ENCODE measurements around the gene IL27RA.

IL27RA gene

GRCh38 chr19:14000691-14001375, 30.7 kb upstream of the IL27RA start:
- Histone ChIP-seq H3K23ac (ENCODE audit: low read depth, low read length, poor library complexity) (no peak overlapping the region), H3K14ac (ENCODE audit: low read length) (no peak overlapping the region), H2BK120ac (ENCODE audit: low read depth, low read length) (no peak overlapping the region)

GRCh38 chr19:14002571-14003250, 28.9 kb upstream of the IL27RA start:
- no peak overlapping the region for H3K18ac ChIP-seq (ENCODE audit: low read length)
- peaks cover 9 to 12% of the 10 kb centered on the region in 2 donors for H3K9me3 ChIP-seq (replicated peaks in 1 of 2; ENCODE audit: control insufficient read depth in 2 of 2, insufficient read depth in 1 of 2, low read depth in 1 of 2, low read length in 2 of 2)
- H4K8ac ChIP-seq (ENCODE audit: low read depth, low read length), result no peak overlapping the region
- H2AFZ ChIP-seq (ENCODE audit: low read length), result no peak overlapping the region
- H3K27ac ChIP-seq (replicated peaks; ENCODE audit: low read length), result no peak overlapping the region
- H2BK5ac ChIP-seq (ENCODE audit: low read length), result no peak overlapping the region
- no peak overlapping the region for H3K4me2 ChIP-seq (ENCODE audit: insufficient read depth, low read length, poor library complexity, severe bottlenecking)
- H2BK120ac ChIP-seq (ENCODE audit: low read depth, low read length), result no peak overlapping the region
- H3K27me3 ChIP-seq (ENCODE audit: control insufficient read depth in 3 of 3, insufficient read depth in 3 of 3, low read depth in 1 of 3, low read length in 3 of 3), result no peaks in the 10 kb centered on the region
- peak overlapping the region; percentile 13 for H3K23ac ChIP-seq (ENCODE audit: low read depth, low read length, poor library complexity)
- H3K9ac ChIP-seq (ENCODE audit: low read depth, low read length, poor library complexity), result no peak overlapping the region
- DNase-seq (ENCODE audit: low spot score), result no peak
- no peak overlapping the region for H3K4me3 ChIP-seq (ENCODE audit: low read length in 2 of 2)
- peaks cover 0 to 2% of the 10 kb centered on the region in 2 donors for H3K36me3 ChIP-seq (replicated peaks in 1 of 2; ENCODE audit: control insufficient read depth in 2 of 2, insufficient read depth in 2 of 2, low read length in 2 of 2)
- no peak overlapping the region for H2BK12ac ChIP-seq (ENCODE audit: low read length)
- WGBS, 2 donors (ENCODE audit: extremely low coverage in 2 of 2, insufficient read length in 2 of 2, insufficient replicate concordance in 1 of 2), result no CpG with 5 or more reads among the region's 13 CpGs
- no peak overlapping the region for H4K91ac ChIP-seq (ENCODE audit: low read depth, low read length, poor library complexity)
- H3K4ac ChIP-seq (ENCODE audit: low read length), result no peak overlapping the region
- H2BK15ac ChIP-seq (ENCODE audit: low read length), result no peak overlapping the region
- H2AK5ac ChIP-seq (ENCODE audit: low read depth, low read length), result no peak overlapping the region
- H3K4me1 ChIP-seq (ENCODE audit: control insufficient read depth in 2 of 2, insufficient read depth in 1 of 2, low read depth in 1 of 2, low read length in 2 of 2), result peaks cover 0 to 2% of the 10 kb centered on the region in 2 donors
- H3K14ac ChIP-seq (ENCODE audit: low read length), result no peak overlapping the region
- H3K79me1 ChIP-seq (ENCODE audit: low read depth, low read length), result peaks cover 6% of the 10 kb centered on the region

More at GRCh38 chr19:14000691-14001375, 30.7 kb upstream of the IL27RA start:
- no peak overlapping the region for H3K4me3 ChIP-seq (ENCODE audit: low read length in 2 of 2)
- no peak overlapping the region for H2BK12ac ChIP-seq (ENCODE audit: low read length)
- H2AFZ ChIP-seq (ENCODE audit: low read length), result no peak overlapping the region
- no peak overlapping the region for H3K4me2 ChIP-seq (ENCODE audit: insufficient read depth, low read length, poor library complexity, severe bottlenecking)
- H3K4me1 ChIP-seq (ENCODE audit: control insufficient read depth in 2 of 2, insufficient read depth in 1 of 2, low read depth in 1 of 2, low read length in 2 of 2), result peaks cover 0 to 2% of the 10 kb centered on the region in 2 donors
- no peaks in the 10 kb centered on the region for H3K27me3 ChIP-seq (ENCODE audit: control insufficient read depth in 3 of 3, insufficient read depth in 3 of 3, low read depth in 1 of 3, low read length in 3 of 3)
- H2BK15ac ChIP-seq (ENCODE audit: low read length), result no peak overlapping the region
- no peak overlapping the region for H3K27ac ChIP-seq (replicated peaks; ENCODE audit: low read length)
- no CpG with 5 or more reads among the region's 13 CpGs for WGBS, 2 donors (ENCODE audit: extremely low coverage in 2 of 2, insufficient read length in 2 of 2, insufficient replicate concordance in 1 of 2)
- peaks cover 7% of the 10 kb centered on the region for H3K79me1 ChIP-seq (ENCODE audit: low read depth, low read length)
- H3K9me3 ChIP-seq (replicated peaks in 1 of 2; ENCODE audit: control insufficient read depth in 2 of 2, insufficient read depth in 1 of 2, low read depth in 1 of 2, low read length in 2 of 2), result peaks cover 9 to 12% of the 10 kb centered on the region in 2 donors
- H3K4ac ChIP-seq (ENCODE audit: low read length), result no peak overlapping the region
- H4K91ac ChIP-seq (ENCODE audit: low read depth, low read length, poor library complexity), result no peak overlapping the region
- H3K9ac ChIP-seq (ENCODE audit: low read depth, low read length, poor library complexity), result no peak overlapping the region
- no peak overlapping the region for H2AK5ac ChIP-seq (ENCODE audit: low read depth, low read length)
- H3K36me3 ChIP-seq (replicated peaks in 1 of 2; ENCODE audit: control insufficient read depth in 2 of 2, insufficient read depth in 2 of 2, low read length in 2 of 2), result peaks cover 0 to 3% of the 10 kb centered on the region in 2 donors
- no peak overlapping the region for H4K8ac ChIP-seq (ENCODE audit: low read depth, low read length)
- H2BK5ac ChIP-seq (ENCODE audit: low read length), result no peak overlapping the region
- no peak for DNase-seq (ENCODE audit: low spot score)
- H3K18ac ChIP-seq (ENCODE audit: low read length), result no peak overlapping the region

- Histone ChIP-seq H3K23ac (ENCODE audit: low read depth, low read length, poor library complexity) (no peak overlapping the region), H2AK5ac (ENCODE audit: low read depth, low read length) (no peak overlapping the region), H3K9ac (ENCODE audit: low read depth, low read length, poor library complexity) (no peak overlapping the region), H2BK120ac (ENCODE audit: low read depth, low read length) (no peak overlapping the region), H3K9me3 (replicated peaks in 1 of 2; ENCODE audit: control insufficient read depth in 2 of 2, insufficient read depth in 1 of 2, low read depth in 1 of 2, low read length in 2 of 2) (peaks cover 9 to 11% of the 10 kb centered on the region in 2 donors), H3K18ac (ENCODE audit: low read length) (no peak overlapping the region), H3K4me1 (ENCODE audit: control insufficient read depth in 2 of 2, insufficient read depth in 1 of 2, low read depth in 1 of 2, low read length in 2 of 2) (peaks cover 0 to 2% of the 10 kb centered on the region in 2 donors), H2BK12ac (ENCODE audit: low read length) (no peak overlapping the region), H2BK5ac (ENCODE audit: low read length) (no peak overlapping the region), H3K4me3 (ENCODE audit: low read length in 2 of 2) (no peak overlapping the region), H3K79me1 (ENCODE audit: low read depth, low read length) (peaks cover 4% of the 10 kb centered on the region), H4K8ac (ENCODE audit: low read depth, low read length) (no peak overlapping the region), H3K14ac (ENCODE audit: low read length) (no peak overlapping the region), H3K4ac (ENCODE audit: low read length) (no peak overlapping the region), H3K27ac (replicated peaks; ENCODE audit: low read length) (no peak overlapping the region), H3K36me3 (replicated peaks in 1 of 2; ENCODE audit: control insufficient read depth in 2 of 2, insufficient read depth in 2 of 2, low read length in 2 of 2) (peaks cover 0 to 2% of the 10 kb centered on the region in 2 donors), H2AFZ (ENCODE audit: low read length) (no peak overlapping the region), H2BK15ac (ENCODE audit: low read length) (no peak overlapping the region), H3K4me2 (ENCODE audit: insufficient read depth, low read length, poor library complexity, severe bottlenecking) (no peak overlapping the region), H3K27me3 (ENCODE audit: control insufficient read depth in 3 of 3, insufficient read depth in 3 of 3, low read depth in 1 of 3, low read length in 3 of 3) (no peaks in the 10 kb centered on the region), H4K91ac (ENCODE audit: low read depth, low read length, poor library complexity) (no peak overlapping the region)
- no peak for DNase-seq (ENCODE audit: low spot score)
- WGBS, 2 donors (ENCODE audit: extremely low coverage in 2 of 2, insufficient read length in 2 of 2, insufficient replicate concordance in 1 of 2), result no CpG with 5 or more reads among the region's 10 CpGs
Measured at GRCh38 chr19:14003251-14004055, 28.1 kb upstream of the IL27RA start.
